GM18508 (cell line): Measurements from ENCODE around the gene ITPKB.
A peak's percentile ranks its signal among the peaks of the same experiment; 100 is the strongest.

Experiments used
- ATAC-seq: cut with Tn5 transposase; IDR thresholded peaks from one replicate; pipeline ENCODE4 v1.9.1; 2021; ENCODE audit warnings: moderate number of reproducible peaks; ENCODE audit not compliant: insufficient read depth, unreplicated experiment

The ITPKB gene

DNA sequence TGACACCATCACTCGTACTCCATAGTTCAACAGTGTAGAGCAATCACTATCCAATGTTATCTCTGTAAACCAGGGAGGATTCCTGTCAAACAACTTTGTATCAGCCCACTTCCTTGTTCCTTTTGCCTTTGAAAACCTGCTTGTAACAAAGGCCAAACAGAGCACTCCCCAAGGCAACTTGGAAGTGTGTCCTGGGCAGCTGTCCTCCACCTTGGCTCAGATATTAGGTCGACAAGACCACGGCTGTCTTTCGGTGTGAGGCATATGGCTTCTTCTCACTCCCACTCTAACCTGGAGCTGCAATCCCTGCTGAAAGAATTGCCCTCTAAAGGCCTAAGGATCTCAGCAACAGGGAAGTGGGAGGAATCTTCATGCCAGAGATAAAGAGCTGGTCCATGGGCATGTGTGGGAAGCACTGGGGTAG lies 66.7 kb downstream of the ITPKB start:
- ATAC-seq: no peak

- ATAC-seq: no peak
These were observed 67.8 kb downstream of the ITPKB start for GRCh38 chr1:226671277-226671676.

DNA sequence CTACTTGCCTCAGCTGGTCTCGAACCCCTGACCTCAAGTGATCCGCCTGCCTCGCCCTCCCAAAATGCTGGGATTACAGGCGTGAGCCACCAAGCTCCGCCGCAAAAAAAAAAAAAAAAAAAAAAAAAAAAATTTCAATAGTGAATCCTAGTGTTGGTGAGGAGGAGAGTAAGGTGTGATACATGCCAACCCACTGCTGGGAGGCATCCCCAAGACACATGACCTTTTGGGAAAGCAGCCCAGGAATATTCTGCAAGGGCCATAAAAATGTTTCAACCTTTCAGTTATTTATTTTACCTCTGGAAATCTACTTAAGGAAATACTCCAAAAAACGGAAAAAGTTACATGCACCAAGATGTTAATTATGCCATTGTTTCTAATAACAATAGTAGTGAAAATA lies 69.0 kb downstream of the ITPKB start:
- ATAC-seq: no peak

GRCh38 chr1:226668173-226668560 lies 70.9 kb downstream of the ITPKB start:
- ATAC-seq: no peak

DNA sequence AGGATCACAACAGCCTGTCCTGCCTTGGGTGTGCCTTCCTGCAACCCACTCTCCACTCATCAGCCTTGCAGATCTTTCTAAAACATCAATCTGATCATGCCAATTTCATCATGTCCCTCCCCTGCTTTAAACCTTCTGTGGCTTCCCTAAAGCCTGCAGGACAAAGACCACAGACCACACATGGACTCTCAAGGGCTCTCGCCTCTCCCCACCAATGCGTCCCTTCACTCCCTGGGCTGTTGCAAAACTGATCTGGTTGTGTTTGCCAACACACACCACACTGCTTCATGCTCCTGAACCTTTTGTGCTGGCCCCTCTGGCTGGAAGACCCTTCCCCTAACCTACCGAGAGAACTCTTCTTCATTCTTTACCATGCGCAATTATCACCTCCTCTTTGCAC lies 72.4 kb downstream of the ITPKB start:
- no peak for ATAC-seq

- no peak for ATAC-seq
These were observed 72.9 kb downstream of the ITPKB start for GRCh38 chr1:226666164-226666506.

- no peak for ATAC-seq
These were observed 73.4 kb downstream of the ITPKB start for GRCh38 chr1:226665505-226666163.

DNA sequence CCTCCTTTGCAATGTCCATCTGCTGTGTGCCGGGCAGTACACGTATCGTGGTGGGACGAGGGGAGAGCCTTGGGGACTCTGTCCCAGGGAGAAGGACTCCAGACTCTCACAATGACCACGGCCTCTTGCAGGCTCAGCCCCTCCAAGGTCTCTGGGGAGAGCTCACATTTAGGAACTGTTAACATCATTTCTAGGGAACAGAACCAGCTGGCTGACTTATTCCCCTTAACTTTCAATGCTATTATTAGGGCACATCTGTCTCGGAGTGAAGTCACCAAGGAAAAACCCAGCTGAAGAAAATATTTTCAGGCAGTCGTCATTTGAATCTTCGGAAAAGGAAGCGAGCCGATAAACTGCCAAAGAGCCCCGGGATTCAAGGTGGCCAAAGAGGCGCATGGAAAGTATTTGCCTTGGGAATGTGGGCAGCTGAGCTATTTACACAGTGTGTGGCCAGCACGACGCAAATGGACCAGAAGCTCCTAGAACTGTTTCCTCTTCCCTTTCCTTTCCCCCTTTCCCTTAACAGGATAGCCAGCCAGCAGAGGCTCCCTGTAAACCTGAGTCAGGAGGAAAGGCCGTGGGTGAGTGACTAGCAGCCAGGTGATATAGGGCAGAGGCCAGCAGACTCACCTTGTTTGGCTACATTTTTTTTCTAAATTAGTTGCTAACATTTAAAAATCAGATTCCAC lies 74.5 kb downstream of the ITPKB start:
- ATAC-seq: no peak

DNA sequence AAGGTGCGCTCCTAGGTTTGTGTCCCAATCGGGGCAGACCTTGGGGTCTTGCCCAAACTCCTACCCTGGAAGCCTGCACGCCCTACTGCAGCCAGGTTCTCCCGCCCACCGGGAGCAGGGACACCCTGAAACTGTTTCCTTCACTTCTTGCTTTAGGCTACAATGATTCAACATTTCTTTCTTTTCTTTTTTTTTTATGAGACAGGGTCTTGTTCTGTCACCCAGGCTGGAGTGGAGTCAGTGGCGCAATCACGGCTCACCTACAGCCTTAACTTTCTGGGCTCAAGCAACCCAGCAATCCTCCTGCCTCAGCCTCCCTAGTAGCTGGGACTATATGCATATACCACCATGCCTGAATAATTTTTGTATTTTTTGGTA lies 75.8 kb downstream of the ITPKB start:
- no peak for ATAC-seq

GRCh38 chr1:226662642-226663326 lies 76.3 kb downstream of the ITPKB start:
- peak; percentile 91 for ATAC-seq

DNA sequence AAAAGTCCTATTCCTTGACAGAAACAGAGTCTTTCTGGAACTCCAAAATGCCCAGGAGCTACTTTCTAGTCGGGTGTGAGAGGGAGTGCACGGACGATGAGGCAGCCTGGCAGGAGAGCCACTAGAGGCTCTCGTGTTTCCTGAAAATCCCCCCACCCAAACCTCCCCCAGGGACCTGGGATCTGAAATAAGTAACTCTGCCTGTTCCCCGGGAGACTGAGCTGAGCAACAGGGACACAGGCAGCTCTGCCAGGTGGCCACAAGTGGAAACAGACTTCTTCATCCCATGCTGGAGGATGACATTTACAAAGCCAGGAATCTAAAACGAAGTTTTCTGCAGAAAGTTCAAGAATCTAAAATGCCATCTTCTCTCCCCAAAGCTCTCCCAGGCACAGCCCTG lies 77.1 kb downstream of the ITPKB start:
- ATAC-seq: no peak

- ATAC-seq: no peak
These were observed 77.8 kb downstream of the ITPKB start for GRCh38 chr1:226661271-226661670.

GRCh38 chr1:226660410-226661182 lies 78.5 kb downstream of the ITPKB start:
- ATAC-seq: no peak

DNA sequence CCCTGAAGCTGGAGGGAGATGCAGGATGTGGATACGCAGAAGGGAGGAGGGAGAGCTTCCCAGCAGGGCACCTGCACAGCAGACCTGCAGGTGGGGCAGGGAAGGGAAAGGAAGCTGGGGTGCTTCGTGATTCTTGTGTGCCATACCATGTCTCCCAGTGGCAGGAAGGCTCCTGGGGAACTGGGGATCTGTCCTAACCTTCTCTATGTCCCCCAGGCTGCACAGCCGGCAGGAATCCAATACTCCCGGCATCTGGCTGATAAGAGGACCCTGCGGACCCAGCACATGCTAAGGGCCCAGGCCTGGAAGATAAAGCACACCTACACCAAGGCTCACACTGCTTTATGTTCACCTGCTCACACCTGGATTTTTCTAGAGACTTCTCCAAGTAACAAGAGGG lies 79.4 kb downstream of the ITPKB start:
- ATAC-seq: no peak

DNA sequence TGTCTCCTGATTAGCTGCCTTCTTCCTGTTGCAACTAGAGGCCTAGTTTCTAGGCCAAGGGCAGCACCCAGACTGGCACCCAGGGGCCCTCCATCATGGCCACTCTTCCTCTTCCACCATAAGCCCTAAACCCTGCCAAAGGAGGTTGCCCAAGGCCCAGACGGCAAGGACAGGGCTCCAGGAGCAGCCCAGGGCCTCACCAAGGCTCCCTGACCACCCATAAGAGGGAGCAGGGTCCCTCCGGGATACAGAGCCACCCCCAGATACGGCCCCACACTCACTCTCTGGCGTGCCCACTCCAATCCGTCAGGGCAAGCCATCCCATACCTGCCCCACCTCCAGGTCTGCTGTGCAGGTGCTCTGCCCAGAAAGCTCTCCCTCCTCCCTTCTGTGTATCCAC lies 79.9 kb downstream of the ITPKB start:
- no peak for ATAC-seq

GRCh38 chr1:226658546-226659125 lies 80.4 kb downstream of the ITPKB start:
- no peak for ATAC-seq

DNA sequence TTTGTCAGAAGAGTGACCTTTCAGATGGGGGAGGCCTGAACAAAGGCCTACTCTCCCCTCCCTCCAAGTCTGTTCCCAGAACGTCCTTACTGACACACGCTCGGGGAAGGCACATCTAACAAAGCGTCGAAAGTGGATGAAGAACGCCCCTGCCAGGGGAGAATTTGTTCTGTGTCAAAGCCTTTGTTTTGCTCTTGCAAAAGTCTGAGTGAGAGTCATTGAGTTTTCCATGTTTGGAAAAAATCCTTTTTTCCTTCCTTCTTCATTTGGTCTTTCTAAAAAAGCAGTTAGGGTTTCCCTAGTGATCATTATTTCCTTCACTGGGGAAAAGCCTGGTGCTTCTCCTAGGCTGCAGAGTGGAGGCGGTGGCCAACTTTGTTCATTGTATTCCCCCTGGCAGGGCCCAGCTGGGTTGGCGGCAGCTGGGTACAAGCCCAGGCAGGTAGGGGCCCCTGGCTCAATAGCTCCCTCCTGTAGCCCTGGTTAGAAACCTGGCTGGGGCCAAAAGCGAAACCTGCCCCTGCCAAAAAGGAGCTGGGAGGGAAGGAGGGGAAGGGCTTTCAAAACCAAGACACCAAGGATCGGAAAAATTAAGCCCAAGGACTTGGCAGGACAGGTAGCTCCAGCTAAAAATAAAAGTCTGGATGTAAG lies 81.1 kb downstream of the ITPKB start:
- ATAC-seq: no peak

- ATAC-seq: no peak
These were observed 82.3 kb downstream of the ITPKB start for GRCh38 chr1:226656601-226657277.

- ATAC-seq: no peak
These were observed 82.9 kb downstream of the ITPKB start for GRCh38 chr1:226656201-226656600.
